LNCaP clone FGC (cell line): ENCODE results near the gene SIPA1L3.

Source experiments
- DNase-seq: peaks from one replicate; pipeline ENCODE4 v3.0.0-alpha.2; 2011; ENCODE audit warnings: low read depth
- H3K4me3 ChIP-seq: 2 replicates; pipeline ENCODE4 v1.5.1; 2011; ENCODE audit warnings: mild to moderate bottlenecking, low read depth, low read length, control low read depth
- TF ChIP-seq, protein P1 (sequence below): IDR thresholded peaks from 2 replicates; pipeline ENCODE4 v1.5.1; 2012; ENCODE audit warnings: mild to moderate bottlenecking; ENCODE audit not compliant: control insufficient read depth, insufficient read depth; ENCODE audit errors: extremely low read depth

SIPA1L3 gene

DNA sequence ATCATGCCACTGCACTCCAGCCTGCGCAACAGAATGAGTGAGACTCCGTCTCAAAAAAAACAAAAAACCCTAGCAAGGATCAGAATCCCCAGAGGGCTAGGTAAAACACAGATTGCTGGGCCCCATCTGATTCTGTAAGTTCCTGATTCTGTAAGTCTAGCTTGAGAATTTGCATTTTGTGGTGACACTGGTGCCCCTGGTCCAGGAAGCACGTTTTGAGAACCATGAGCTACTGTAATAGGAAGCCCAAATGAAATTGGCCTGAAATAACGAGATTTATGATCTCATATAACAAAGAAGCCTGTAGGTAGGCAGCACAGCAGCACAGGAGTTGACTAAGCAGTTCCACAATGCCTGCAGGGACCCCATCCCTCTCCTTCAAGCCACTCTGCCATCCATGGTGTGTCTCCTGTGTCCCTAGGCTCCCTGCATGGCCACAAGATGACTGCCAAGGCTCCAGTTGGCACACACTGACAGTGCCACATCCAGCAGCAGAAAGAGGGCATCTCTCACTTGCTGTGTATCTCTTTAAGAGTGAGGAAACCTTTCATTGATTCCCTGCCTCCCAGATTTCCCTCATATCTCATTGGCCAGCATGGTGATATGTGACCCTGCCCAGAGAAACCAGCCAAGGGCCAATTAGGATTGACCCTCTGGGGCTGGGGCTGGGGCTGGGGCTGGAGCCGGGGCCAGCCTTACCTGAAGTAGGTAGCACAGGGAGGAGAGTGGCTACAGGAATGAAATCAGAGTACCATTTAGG lies 21.7 kb downstream of the SIPA1L3 start:
- no peak for DNase-seq
- H3K4me3 ChIP-seq = no peak overlapping the region
- TF ChIP-seq, protein P1, sequence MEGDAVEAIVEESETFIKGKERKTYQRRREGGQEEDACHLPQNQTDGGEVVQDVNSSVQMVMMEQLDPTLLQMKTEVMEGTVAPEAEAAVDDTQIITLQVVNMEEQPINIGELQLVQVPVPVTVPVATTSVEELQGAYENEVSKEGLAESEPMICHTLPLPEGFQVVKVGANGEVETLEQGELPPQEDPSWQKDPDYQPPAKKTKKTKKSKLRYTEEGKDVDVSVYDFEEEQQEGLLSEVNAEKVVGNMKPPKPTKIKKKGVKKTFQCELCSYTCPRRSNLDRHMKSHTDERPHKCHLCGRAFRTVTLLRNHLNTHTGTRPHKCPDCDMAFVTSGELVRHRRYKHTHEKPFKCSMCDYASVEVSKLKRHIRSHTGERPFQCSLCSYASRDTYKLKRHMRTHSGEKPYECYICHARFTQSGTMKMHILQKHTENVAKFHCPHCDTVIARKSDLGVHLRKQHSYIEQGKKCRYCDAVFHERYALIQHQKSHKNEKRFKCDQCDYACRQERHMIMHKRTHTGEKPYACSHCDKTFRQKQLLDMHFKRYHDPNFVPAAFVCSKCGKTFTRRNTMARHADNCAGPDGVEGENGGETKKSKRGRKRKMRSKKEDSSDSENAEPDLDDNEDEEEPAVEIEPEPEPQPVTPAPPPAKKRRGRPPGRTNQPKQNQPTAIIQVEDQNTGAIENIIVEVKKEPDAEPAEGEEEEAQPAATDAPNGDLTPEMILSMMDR = no peak

- DNase-seq = no peak
- TF ChIP-seq, protein P1 = no peak
- H3K4me3 ChIP-seq = no peak overlapping the region
Measured at GRCh38 chr19:37929355-37929923, 22.4 kb downstream of the SIPA1L3 start.

- H3K4me3 ChIP-seq = no peak overlapping the region
- TF ChIP-seq, protein P1 = no peak
- DNase-seq = no peak
Measured at GRCh38 chr19:37930416-37930815, 23.4 kb downstream of the SIPA1L3 start.

DNA sequence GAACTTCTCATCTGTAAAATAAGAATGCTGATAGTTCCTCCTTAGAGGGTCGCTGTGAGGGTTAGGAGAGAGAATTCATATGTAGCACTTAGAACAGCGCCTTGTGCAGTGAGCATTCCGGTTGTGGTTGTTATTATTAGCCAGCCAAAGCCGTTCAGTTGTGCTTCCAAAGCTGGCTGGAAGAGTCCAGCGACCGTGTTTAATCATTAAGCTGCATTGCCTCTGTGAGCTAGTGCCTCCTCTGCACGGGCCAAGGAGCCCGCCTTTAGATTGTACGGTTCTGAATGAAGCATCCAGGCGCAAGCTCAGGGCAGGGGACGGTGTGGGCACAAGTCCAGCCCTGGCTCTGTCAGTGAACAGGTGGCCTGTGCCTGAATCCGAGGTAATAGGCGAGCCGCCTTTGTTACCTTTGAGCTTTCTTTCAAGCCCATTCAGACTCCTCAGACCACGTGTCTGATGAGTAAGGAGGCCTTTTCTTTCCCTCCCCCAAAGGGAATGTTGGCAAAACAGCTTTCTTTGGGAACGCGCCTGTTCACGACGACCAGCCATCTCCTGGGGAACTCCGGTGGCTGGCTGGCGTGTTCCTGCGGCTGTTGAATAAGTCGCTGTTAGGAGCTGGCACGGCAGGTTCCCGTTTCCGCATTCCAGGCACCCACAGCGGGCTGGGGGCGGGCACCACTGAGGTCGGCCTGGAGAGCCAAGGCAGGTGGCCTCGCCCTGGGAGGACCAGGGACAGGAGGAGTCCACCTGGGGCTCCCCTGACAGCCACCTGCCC lies 25.1 kb downstream of the SIPA1L3 start:
- peak; percentile 70 for DNase-seq
- TF ChIP-seq, protein P1 = no peak
- H3K4me3 ChIP-seq = peak overlapping the region; percentile 21

GRCh38 chr19:37932985-37933936 lies 26.3 kb downstream of the SIPA1L3 start:
- peak overlapping the region; percentile 21 for H3K4me3 ChIP-seq
- DNase-seq = no peak
- TF ChIP-seq, protein P1 = no peak

GRCh38 chr19:37933937-37934358 lies 26.9 kb downstream of the SIPA1L3 start:
- TF ChIP-seq, protein P1 = no peak
- no peak overlapping the region for H3K4me3 ChIP-seq
- no peak for DNase-seq
